T-helper 2 cell treated with Interferon-gamma antibody and Interleukin-4, amounts not matched to agents 100 ng/mL and 5 ng/mL, for 36 hours (primary cell): Measurements from ENCODE around the gene APPBP2. TPM values are rescaled to one million over a fixed set of nuclear protein-coding genes. Genes with fewer than 3 reads are reported as not detected.

Source experiments
- intact Hi-C: fragments of 100-400 bp; cut with micrococcal nuclease; formaldehyde crosslinking; loops from one replicate; pipeline ENCODE4 v1.15.1; 2023
- total RNA-seq: library from RNA; stranded (reverse); gene quantifications from 2 replicates; pipeline ENCODE4 v1.2.3, GENCODE V29; 2022

The APPBP2 gene
- total RNA-seq, 1 donor from 2014 or later: 30.2 TPM

- intact Hi-C loops: no loop called here
Measured at GRCh38 chr17:60398227-60398959, 127.6 kb downstream of the APPBP2 start.

- intact Hi-C loops: no loop called here
Measured at GRCh38 chr17:60396412-60396811, 129.6 kb downstream of the APPBP2 start.

DNA sequence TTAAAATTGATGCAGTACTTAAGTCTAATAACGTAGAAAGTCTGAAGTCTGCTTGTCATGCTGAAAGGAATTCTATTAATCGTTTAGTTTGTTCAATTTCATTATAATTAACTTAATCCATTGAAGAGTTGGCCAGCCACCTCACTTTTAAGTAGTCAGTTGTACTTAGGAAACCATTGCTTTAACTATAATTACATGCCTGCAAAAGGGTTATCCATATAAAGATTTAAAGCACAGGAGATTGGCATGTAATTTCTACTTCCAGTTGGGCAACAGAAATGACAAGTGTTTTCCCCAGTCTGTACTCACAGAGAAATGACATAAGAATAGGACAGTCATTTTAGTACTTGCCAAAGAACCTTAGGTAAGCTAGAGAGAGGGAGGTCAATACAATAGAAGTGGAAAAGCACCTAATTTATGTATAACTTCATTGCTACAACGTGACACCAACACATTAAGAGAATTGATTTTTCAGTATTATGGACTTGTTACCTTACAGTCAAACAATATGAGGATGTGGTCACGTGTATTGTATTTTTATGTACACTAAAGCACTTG is 130.5 kb downstream of the APPBP2 start:
- intact Hi-C loops: no loop called here

- intact Hi-C loops: loop anchor here (5.0 kb wide), 1 partner anchor 37 kb away; no protein-coding TSS in a partner anchor
Measured at GRCh38 chr17:60393840-60394723, 132.0 kb downstream of the APPBP2 start.

Other genes with a start within 250 kb of the APPBP2 start
- 34.2 and 35.7 TPM in 2 replicates for gene USP32, start 134.1 kb downstream of the APPBP2 start, total RNA-seq
- gene CHCT1, start 103.8 kb downstream of the APPBP2 start, total RNA-seq: not detected in 2 replicates
- 17.1 and 18.7 TPM in 2 replicates for gene PPM1D, start 74.0 kb upstream of the APPBP2 start, total RNA-seq
- 12.2 and 12.5 TPM in 2 replicates for gene BCAS3, start 151.6 kb upstream of the APPBP2 start, total RNA-seq